HG02852 (cell line): ENCODE results near the gene TAP2.

Source experiments
- ATAC-seq: cut with Tn5 transposase; IDR thresholded peaks from one replicate; pipeline ENCODE4 v1.9.1; 2021; ENCODE audit warnings: mild to moderate bottlenecking, moderate library complexity; ENCODE audit not compliant: unreplicated experiment

The TAP2 gene

GRCh38 chr6:32794510-32794909, 44.0 kb downstream of the TAP2 start:
- ATAC-seq = no peak

- ATAC-seq = no peak
Observed at GRCh38 chr6:32792901-32793435, 45.6 kb downstream of the TAP2 start.

- no peak for ATAC-seq
Observed at GRCh38 chr6:32790306-32790705, 48.2 kb downstream of the TAP2 start.
